ENCODE results near the gene ERICH3. TPM values are rescaled to one million over a fixed set of nuclear protein-coding genes. Genes with fewer than 3 reads are reported as not detected.

ERICH3 gene, protein sequence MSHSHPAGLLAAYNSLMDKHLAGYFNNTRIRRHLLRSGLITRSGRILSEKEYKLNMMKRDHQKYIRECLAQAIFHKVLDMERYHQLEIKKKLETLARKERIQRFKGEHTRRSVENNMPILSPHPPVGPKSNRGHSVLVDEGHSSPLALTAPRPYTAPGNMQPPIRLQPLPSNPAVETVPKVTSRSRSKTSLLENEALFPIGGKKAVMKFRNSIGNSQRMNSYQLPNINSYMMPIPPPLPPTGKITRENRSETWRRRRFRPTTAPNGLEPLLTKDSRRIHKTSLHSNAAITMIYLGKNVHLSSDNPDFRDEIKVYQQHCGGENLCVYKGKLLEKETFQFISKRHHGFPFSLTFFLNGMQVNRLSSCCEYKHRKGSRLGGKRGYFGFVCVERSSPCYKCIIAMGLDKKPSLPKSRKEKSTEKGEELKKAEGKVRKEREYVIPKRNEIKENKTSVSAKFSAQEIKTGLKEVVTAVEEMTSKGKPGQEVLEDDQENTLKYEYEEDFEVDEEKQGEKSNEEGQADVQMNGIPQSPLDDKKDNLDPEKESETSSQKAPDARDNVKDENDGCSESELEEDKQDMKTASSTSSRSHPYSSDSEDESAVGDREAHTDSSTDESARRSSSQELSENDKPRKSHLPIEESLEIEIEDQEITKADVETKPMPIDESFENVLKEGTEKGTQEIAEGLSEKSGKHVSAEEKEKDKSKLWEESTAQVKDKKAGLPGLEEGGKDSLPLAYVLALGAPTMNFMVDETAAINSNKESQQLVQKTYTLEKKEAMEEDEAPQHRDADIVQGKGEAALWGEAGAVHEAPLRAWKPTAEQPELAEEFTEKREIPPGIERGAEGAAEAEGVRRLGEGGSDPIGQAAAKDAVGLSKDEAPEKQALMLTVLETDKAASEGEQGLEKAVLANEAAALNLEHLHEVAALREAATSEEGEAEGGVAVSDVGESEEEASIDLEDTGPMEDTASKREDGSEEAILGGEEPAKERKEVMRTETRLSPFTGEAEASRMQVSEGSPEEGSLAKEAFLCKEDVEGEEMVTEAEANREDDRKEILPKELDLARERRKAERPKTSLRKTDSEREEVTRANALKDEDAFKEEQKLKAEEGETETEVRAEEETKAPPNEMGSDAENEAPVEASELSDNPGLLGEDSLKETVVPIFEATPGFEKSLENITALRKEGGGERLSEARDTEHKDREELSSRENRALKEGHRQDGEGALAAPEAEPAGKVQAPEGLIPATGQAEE (N-terminal part only)
- total RNA-seq: not detected

DNA sequence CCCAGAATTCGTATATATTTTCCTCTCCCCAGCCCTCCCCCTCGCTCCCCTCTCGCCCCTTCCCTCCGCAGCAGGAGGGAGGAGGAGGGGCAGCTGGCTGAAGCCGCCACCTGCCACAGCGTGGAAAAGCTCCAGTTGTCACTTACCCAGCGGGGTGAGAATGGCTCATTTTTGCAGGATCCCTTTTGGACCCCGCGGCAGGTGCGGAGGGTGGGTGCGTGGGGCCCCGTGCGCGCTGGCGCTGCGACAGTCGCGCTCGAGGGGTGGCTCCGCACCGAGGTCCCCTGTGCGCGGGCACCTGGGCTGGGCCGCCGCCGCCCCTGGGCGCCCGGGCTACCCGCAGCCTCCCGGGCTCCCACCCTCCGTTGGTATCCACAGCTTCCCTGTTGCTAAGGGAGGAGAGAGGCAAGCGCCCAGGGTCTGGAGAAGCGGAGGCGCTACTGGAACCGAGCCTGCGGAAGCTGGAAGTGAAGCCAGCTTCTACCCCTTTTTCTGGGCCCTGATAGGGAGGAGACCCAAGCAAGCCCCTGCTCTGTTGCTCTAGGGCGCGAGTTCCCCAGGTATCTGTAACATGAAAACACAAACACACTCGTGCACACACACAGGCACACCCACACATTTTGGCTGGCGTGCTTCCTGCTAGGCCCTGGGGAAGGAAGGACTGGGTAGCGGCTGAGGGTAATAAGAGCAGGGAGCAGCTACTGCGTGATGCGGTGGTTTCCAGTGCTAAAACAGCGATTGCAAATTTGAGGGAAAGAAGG is at the start of gene ERICH3:
ERICH3 (minus strand) TSS at position 442 of the 761 bp plus-strand sequence; CDS start at position 169, 273 bp downstream.
- POLR2A ChIA-PET: no interaction called here
- CTCF ChIA-PET: interaction anchor here (3.9 kb wide), 1 partner anchor 16 kb away, joined by 15 read pairs; no protein-coding TSS in a partner anchor
- DNase-seq: no peak
- no peak within 1 kb of the TSS for H3K27ac Mint-ChIP-seq
- H3K27me3 Mint-ChIP-seq (ENCODE audit: low read depth): peaks cover 21% of the 10 kb centered on the region
- H3K4me1 Mint-ChIP-seq (ENCODE audit: low read depth): no peaks in the 10 kb centered on the region
- H3K9me3 Mint-ChIP-seq (ENCODE audit: insufficient read depth): no peaks in the 10 kb centered on the region
- H3K4me3 Mint-ChIP-seq: no peak within 1 kb of the TSS
- no peak for ATAC-seq
- H3K36me3 Mint-ChIP-seq (ENCODE audit: low read depth): no peaks in the 10 kb centered on the region

GRCh38 chr1:74717626-74718025 is 44.0 kb upstream of the ERICH3 start:
- ATAC-seq: no peak
- POLR2A ChIA-PET: no interaction called here

GRCh38 chr1:74716822-74717221 is 43.2 kb upstream of the ERICH3 start:
- H3K27me3 Mint-ChIP-seq (ENCODE audit: low read depth): no peaks in the 10 kb centered on the region
- POLR2A ChIA-PET: no interaction called here
- DNase-seq (no peak), ATAC-seq (no peak)
- no peak overlapping the region for H3K27ac Mint-ChIP-seq
- H3K4me3 Mint-ChIP-seq: no peak overlapping the region
- no peaks in the 10 kb centered on the region for H3K4me1 Mint-ChIP-seq (ENCODE audit: low read depth)
- CTCF ChIA-PET: interaction anchor here (0.9 kb wide), 1 partner anchor 27 kb away, joined by 4 read pairs; no protein-coding TSS in a partner anchor
- H3K9me3 Mint-ChIP-seq (ENCODE audit: insufficient read depth): no peaks in the 10 kb centered on the region
- peaks cover 2% of the 10 kb centered on the region for H3K36me3 Mint-ChIP-seq (ENCODE audit: low read depth)

More at GRCh38 chr1:74717626-74718025, 44.0 kb upstream of the ERICH3 start:
- DNase-seq: no peak
- CTCF ChIA-PET: no interaction called here
- Mint-ChIP-seq H3K9me3 (ENCODE audit: insufficient read depth) (no peaks in the 10 kb centered on the region), H3K27ac (no peak overlapping the region), H3K27me3 (ENCODE audit: low read depth) (no peaks in the 10 kb centered on the region), H3K4me3 (no peak overlapping the region), H3K36me3 (ENCODE audit: low read depth) (peaks cover 2% of the 10 kb centered on the region), H3K4me1 (ENCODE audit: low read depth) (no peaks in the 10 kb centered on the region)

- Mint-ChIP-seq H3K4me3 (no peak overlapping the region), H3K27ac (no peak overlapping the region), H3K9me3 (ENCODE audit: insufficient read depth) (no peaks in the 10 kb centered on the region), H3K4me1 (ENCODE audit: low read depth) (no peaks in the 10 kb centered on the region), H3K36me3 (ENCODE audit: low read depth) (peaks cover 2% of the 10 kb centered on the region), H3K27me3 (ENCODE audit: low read depth) (no peaks in the 10 kb centered on the region)
- ChIA-PET POLR2A (no interaction called here), CTCF (no interaction called here)
- ATAC-seq (no peak), DNase-seq (no peak)
These were observed 42.2 kb upstream of the ERICH3 start for GRCh38 chr1:74715806-74716205.

- ChIA-PET CTCF (no interaction called here), POLR2A (no interaction called here)
- DNase-seq (no peak), ATAC-seq (no peak)
- Mint-ChIP-seq H3K27me3 (ENCODE audit: low read depth) (no peaks in the 10 kb centered on the region), H3K36me3 (ENCODE audit: low read depth) (peaks cover 2% of the 10 kb centered on the region), H3K4me1 (ENCODE audit: low read depth) (no peaks in the 10 kb centered on the region), H3K9me3 (ENCODE audit: insufficient read depth) (no peaks in the 10 kb centered on the region), H3K4me3 (no peak overlapping the region), H3K27ac (no peak overlapping the region)
These were observed 41.6 kb upstream of the ERICH3 start for GRCh38 chr1:74715236-74715502.

GRCh38 chr1:74714429-74715235 is 41.0 kb upstream of the ERICH3 start:
- CTCF ChIA-PET: no interaction called here

DNA sequence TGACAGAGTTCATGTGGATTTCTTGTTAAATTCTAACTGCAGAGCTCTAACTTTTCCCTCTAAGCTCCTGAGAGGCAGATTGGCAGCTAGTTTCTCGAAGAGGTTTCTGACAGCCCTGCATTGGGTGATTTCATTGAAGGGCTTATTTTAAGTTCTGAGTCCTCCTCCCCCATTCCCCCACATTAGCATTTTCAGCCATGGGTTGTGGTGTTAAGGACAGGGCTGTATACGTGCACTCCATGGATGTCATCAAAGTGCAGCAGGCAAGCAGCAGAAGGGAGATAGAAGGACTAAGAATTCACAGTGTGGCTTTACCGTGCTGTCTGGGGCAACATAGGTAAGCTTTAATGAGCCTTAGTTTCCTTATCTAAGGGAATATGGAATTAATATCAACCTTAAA is 40.3 kb upstream of the ERICH3 start:
- ATAC-seq (no peak), DNase-seq (no peak)
- Mint-ChIP-seq H3K27me3 (ENCODE audit: low read depth) (no peaks in the 10 kb centered on the region), H3K9me3 (ENCODE audit: insufficient read depth) (no peaks in the 10 kb centered on the region), H3K4me3 (no peak overlapping the region), H3K36me3 (ENCODE audit: low read depth) (no peaks in the 10 kb centered on the region), H3K27ac (no peak overlapping the region), H3K4me1 (ENCODE audit: low read depth) (no peaks in the 10 kb centered on the region)
- ChIA-PET CTCF (no interaction called here), POLR2A (no interaction called here)

More at GRCh38 chr1:74714429-74715235, 41.0 kb upstream of the ERICH3 start:
- no peaks in the 10 kb centered on the region for H3K27me3 Mint-ChIP-seq (ENCODE audit: low read depth)
- POLR2A ChIA-PET: no interaction called here
- ATAC-seq (no peak), DNase-seq (no peak)
- H3K4me3 Mint-ChIP-seq: no peak overlapping the region
- no peak overlapping the region for H3K27ac Mint-ChIP-seq
- H3K4me1 Mint-ChIP-seq (ENCODE audit: low read depth): no peaks in the 10 kb centered on the region
- no peaks in the 10 kb centered on the region for H3K36me3 Mint-ChIP-seq (ENCODE audit: low read depth)
- no peaks in the 10 kb centered on the region for H3K9me3 Mint-ChIP-seq (ENCODE audit: insufficient read depth)

GRCh38 chr1:74712881-74713280 is 39.3 kb upstream of the ERICH3 start:
- Mint-ChIP-seq H3K36me3 (ENCODE audit: low read depth) (no peaks in the 10 kb centered on the region), H3K4me1 (ENCODE audit: low read depth) (no peaks in the 10 kb centered on the region), H3K9me3 (ENCODE audit: insufficient read depth) (no peaks in the 10 kb centered on the region), H3K27ac (no peak overlapping the region), H3K27me3 (ENCODE audit: low read depth) (no peaks in the 10 kb centered on the region), H3K4me3 (no peak overlapping the region)
- POLR2A ChIA-PET: interaction anchor here (0.5 kb wide), 1 partner anchor 1074 kb away, joined by 3 read pairs; no protein-coding TSS in a partner anchor
- ATAC-seq: no peak
- no peak for DNase-seq
- CTCF ChIA-PET: interaction anchor here (1.4 kb wide), 1 partner anchor 23 kb away, joined by 6 read pairs; no protein-coding TSS in a partner anchor

GRCh38 chr1:74703386-74704182 is 30.0 kb upstream of the ERICH3 start:
- ATAC-seq (no peak), DNase-seq (no peak)

GRCh38 chr1:74699331-74699730 is 25.7 kb upstream of the ERICH3 start:
- no peak for ATAC-seq
- ChIA-PET CTCF (interaction anchor here (1.1 to 1.3 kb wide), 2 partner anchors 9 to 10 kb away, joined by 4 read pairs; no protein-coding TSS in a partner anchor), POLR2A (no interaction called here)
- Mint-ChIP-seq H3K27ac (no peak overlapping the region), H3K4me3 (no peak overlapping the region), H3K4me1 (ENCODE audit: low read depth) (peaks cover 4% of the 10 kb centered on the region), H3K27me3 (ENCODE audit: low read depth) (peaks cover 3% of the 10 kb centered on the region), H3K9me3 (ENCODE audit: insufficient read depth) (no peaks in the 10 kb centered on the region), H3K36me3 (ENCODE audit: low read depth) (peaks cover 2% of the 10 kb centered on the region)
- no peak for DNase-seq

More at GRCh38 chr1:74703386-74704182, 30.0 kb upstream of the ERICH3 start:
- ChIA-PET CTCF (interaction anchor here (2.8 kb wide), 1 partner anchor 14 kb away, joined by 12 read pairs; no protein-coding TSS in a partner anchor), POLR2A (no interaction called here)
- H3K9me3 Mint-ChIP-seq (ENCODE audit: insufficient read depth): no peaks in the 10 kb centered on the region
- H3K27me3 Mint-ChIP-seq (ENCODE audit: low read depth): no peaks in the 10 kb centered on the region
- H3K4me1 Mint-ChIP-seq (ENCODE audit: low read depth): peaks cover 4% of the 10 kb centered on the region
- H3K27ac Mint-ChIP-seq: no peak overlapping the region
- H3K4me3 Mint-ChIP-seq: no peak overlapping the region
- peaks cover 4% of the 10 kb centered on the region for H3K36me3 Mint-ChIP-seq (ENCODE audit: low read depth)
